GM19099 (cell line): ENCODE results near the gene HOXB2.

Experiments used
- POLR2A ChIP-seq: IDR thresholded peaks from 3 replicates; pipeline ENCODE4 v1.6.1; 2011; ENCODE audit warnings: low read depth; ENCODE audit not compliant: insufficient read length; ENCODE audit errors: extremely low read depth

The HOXB2 gene

DNA sequence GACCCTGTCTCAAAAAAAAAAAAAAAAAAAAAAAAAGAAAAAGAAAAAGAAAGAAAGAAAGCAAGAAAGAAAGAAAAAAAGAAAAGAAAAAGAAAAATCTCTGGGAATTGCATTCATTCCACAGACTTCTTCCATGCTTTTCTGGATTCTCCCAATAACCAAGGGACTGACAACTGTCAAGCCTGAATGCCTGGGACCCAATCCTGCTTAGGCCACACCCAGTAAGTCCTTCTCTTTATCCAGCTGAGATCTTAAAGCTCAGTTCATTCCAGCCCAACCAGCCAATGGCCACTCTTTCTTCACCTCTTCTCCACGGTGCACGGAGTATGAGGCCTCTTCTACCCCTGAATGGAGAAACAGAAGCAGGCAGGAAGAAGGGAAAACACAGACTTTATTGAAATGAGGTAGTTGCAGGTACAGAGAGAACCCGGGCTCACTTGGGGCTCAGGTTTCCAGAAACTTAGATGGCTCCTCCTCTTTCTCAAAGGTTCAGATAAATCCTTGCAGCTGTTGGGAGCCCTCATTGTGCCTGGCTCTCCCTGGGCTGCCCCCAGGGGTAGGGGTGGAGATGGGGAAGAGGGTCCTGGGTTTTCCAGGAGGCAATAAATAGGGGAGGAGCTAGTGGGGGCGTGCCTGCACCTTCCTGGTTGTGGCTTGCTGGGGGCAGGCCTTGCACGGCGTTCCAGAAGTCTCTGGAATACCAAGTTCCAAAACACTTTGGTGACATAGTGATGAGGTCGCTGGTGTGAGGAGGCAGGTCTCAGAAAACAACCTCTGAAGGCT lies 16.6 kb downstream of the HOXB2 start:
- no peak for TF ChIP-seq POLR2A

DNA sequence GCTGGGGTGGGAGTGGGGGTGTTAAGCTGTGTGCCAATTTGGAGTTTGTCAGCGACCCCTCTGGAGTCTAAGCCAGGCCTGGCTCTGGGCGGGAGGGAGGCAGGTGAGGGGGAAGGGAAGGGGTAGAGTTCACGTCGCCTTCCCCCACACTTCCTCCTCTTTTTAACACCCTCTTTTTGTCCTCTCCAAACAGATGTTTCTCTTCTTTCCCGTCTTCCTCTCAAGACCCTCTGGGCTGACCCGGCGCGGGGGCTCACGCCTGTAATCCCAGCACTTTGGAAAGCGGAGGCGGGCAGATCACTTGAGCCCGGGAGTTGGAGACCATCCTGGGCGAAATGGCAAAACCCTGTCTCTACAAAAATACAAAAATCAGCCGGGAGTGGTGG lies 17.4 kb downstream of the HOXB2 start:
- no peak for TF ChIP-seq POLR2A

DNA sequence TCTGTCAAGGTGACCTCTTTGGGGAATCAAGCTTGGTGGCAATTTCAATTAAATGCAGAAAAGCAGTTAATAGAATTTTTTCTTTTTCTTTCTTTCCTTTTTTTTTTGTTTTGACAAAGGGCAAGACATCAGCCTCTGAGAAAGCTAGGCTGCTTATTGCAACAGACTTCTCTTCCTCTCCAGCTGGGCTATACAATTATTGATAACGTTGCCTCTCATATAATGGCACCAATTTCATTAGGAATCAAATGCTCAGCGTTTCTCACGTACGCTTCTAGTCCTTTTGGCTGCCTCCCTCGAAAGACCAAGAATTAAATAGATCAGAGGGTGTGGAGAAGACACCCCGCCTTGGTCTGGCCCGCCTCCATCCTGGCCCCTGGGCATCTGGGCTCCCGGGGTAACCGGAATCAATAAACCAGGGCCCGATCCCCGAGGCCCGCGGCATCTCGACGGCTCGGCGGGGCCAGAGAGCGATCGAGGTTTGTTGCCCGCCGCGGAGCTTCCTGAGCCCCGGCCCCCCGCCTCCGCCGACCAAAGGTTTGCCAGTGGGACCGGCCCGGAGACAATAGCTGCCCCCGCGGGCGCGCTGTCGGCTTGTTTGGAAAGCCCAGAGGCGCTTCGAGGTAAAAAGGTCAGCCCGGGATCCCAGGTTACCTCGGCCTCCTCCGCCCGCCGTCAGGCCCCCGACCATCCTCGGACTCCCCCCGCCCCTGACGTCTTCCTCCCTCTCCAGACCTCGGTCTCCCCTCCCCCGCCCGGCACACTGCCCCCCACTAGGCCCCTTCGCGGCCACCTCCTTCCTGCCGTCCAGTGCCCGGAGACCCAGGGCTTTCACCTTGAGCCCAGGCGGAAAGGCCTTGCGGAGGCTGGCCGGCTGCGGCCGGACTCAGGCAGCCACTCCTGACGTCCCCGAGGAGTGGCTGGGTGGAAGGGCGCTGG lies 18.0 kb downstream of the HOXB2 start:
- no peak for TF ChIP-seq POLR2A

DNA sequence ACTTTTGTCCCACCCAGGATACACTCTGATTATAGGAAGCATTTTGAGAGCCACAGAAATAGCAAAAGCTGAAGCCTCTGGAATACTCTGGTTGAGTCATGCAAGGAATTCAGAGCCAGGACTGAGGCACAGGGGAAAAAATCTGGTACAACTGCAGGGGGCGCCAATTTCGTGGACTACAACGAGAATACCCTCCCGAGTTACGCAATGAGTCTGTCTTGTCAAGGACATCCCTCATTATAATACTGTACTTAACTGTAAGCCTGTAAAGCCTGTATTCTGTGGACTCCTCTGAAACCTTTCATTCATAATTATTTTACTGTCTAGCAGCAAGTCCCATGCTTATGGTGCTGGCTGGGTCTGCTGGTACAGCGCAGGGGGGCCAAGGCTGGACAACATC lies 21.9 kb downstream of the HOXB2 start:
- no peak for TF ChIP-seq POLR2A

DNA sequence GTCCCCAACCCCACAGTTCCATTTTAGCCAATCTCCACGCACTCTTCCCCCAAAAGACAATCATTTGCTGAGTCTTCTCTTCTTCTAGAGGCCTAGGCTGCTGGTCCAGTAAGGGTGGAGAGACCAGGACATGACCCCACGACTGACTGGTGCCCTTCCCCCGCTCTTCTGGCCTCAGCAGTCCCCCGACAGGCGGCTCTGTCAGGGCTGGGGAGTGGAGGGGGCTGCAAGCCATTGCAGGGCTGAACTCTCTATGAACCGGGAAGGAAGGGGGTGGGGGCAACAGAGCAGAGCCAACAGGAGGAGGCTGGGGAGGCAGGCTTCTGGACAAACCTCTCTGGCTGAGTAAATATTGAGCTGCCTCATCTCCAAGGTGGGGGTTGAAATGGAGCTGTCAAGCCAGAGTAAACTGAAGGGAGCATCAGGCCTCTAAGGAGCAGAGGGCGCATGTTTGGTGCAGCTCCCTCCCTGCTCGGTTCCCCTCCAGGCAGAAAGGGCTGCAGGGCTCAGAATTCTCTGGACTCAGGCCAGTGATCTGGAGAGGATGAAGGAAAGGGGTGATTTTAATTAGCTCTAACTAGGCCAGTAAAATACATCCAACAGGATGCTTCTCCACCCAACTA lies 22.8 kb downstream of the HOXB2 start:
- no peak for TF ChIP-seq POLR2A

DNA sequence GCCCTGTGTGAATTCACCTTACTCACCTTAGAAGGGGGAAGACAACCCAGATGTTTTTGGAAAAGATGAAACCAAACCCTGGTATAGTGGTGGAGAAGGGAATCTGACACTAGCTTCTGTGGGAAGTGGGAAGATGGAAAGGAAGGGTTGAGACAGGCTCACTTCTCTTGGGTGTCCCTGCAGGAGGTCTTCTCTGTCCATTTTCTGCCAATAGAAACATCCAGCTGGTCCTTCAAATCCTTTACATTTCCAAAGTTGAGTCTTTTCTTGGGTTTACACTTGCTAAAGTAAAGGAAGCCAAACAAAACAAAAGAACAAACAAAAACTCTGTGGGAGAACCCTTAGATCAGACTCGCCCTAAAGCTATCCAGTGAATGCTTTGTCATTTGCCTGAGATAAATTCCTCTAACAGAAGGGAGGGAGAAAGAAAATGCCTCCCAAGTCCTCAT lies 24.3 kb downstream of the HOXB2 start:
- no peak for TF ChIP-seq POLR2A

DNA sequence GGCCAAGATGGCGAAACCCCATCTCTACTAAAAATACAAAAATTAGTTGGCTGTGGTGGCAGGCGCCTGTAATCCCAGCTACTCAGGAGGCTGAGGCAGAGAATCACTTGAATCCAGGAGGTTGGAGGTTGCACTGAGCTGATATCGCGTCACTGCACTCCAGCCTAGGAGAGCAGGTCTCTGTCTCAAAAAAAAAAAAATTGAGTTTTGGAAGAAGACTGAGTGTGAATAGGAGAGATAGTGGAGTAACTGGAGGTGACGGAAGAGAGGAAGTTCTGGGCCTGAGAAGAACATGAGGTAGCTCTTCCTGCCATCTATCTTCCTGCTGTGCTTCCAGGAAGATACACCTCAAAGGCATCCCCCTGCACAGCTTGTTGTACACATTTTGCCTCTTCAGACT lies 25.5 kb downstream of the HOXB2 start:
- no peak for TF ChIP-seq POLR2A

DNA sequence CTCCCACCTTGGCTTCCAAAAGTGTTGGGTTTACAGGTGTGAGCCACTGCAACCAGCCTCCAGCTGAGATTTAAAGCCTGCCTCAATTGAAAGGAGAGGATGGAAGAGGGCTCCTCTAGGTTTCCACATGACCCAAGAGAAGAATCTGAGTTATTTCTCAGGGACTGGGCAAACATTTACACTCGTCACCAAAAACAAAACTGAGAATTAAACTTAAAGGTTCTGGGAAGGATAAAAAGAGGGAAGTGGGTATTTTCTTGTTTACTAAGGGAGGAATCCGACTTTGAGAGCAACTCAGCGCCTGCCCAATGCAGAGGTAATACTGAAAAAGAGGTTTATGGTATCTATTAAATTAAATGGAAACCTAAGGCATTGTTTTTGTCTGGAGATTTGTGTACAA lies 27.4 kb downstream of the HOXB2 start:
- TF ChIP-seq POLR2A, result no peak

DNA sequence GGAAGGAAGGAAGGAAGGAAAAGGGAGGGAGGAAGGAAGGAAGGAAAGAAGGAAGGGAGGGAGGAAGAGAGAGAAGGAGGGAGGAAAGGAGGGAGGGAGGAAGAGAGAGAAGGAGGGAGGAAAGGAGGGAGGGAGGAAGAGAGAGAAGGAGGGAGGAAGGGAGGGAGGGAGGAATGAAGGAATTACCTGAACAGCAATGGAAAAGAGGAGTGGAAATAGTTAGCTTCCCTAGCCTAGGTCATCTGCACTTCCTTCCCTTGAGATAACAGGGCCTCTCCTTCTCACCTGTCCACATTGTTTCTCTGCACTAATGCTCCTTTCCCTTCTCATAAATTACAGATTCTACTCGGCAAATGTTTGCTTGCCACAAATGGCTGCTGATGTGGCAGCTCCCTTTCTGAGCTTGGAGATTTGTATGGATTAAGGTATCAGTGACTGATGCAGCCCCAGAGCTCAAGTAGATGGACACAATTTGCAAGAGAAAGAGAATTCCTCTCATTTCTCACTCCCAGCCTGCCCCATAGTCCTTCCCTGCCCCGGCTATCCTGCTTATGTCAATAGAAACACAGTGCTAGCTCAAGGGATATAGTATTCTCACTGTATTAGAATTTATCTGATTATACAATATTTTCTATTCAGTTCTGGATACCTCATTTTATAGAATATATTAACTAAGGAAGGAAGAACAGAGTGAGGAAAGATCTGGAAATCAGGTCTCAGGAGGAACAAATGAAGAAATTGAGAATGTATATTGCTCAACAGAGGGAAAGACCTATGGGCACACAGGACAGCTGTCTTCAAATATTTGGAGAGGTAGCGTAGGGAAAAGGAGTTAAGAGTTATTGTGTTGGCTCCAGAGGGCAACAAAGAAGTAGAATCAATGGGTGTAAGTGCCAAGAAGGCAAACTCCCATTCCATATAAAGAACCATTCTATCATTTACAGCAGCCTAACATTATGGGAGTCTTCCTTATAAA lies 28.7 kb downstream of the HOXB2 start:
- TF ChIP-seq POLR2A, result no peak

DNA sequence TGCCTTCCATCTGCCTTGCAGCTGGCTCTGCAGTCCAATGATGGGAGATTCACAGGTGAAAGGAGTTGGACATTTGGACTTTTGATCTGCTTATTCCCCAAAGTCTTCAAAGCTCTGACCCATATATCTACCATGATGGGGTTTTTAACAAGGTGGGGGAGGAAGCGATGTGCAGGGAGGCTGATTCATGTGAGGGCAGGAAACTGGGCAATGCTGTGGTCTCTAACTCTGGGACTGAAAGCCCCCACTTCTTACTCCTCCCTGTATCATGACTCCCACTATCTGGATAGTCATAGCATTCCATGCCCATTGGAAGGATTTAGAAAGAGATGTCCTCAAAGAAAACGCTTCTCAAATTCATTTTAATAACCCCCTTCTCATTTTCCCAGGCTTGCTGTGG lies 30.4 kb downstream of the HOXB2 start:
- TF ChIP-seq POLR2A, result no peak

DNA sequence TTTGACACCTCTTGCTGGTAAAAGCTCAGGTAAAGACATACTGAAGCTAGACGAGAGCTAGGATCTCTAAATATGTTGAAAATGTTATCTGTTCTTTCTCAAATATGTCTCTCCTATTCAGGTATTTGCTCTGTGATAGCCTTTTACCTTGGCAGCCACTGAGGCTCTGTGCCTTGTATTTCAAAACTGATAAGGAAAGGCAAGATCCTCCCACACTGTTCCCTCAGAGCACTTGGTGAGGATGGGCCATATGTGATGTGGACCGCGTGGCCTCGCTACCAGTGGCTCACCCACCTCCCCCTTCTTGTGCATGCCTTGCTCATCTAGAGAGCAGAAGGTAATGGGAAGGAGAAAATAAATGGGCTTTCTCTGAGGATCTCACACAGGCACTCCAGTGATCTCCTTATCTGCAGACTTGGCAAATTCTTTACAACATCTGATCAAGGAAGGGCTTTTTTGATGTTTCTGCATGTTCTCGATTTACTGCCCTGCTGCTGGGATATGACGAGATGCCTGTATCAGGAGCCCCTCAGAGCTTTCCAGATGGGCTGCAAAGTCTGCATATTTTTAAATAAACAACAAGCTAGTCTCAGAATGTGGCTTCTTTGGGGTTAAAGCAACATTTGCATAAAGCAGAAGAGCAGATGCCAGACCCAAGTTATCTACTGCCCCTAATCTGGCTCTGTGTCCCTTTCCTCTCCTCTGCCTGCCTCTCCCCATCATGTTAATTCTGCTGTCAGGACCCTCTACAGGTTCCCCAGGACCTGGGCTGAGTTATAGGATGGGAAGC lies 31.0 kb downstream of the HOXB2 start:
- TF ChIP-seq POLR2A, result no peak

DNA sequence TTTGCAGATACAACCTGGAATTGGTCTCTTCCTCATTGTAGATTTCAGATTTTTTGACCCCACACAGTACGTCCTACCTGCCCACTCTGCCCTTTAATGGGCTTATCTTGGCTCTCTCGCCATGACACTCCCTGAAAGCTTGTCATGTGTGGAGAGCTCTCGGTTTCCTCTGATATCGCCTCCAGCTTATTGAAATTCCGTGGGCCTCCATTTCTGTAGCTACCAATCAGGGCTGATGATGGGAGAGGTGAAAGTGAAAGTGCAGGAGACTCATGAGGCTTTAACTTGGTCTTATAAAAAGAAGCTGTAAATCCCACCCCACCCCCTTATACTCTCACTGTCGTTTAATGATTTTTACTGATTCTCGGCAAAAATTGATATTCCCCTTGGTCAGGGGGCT lies 31.8 kb downstream of the HOXB2 start:
- no peak for TF ChIP-seq POLR2A

DNA sequence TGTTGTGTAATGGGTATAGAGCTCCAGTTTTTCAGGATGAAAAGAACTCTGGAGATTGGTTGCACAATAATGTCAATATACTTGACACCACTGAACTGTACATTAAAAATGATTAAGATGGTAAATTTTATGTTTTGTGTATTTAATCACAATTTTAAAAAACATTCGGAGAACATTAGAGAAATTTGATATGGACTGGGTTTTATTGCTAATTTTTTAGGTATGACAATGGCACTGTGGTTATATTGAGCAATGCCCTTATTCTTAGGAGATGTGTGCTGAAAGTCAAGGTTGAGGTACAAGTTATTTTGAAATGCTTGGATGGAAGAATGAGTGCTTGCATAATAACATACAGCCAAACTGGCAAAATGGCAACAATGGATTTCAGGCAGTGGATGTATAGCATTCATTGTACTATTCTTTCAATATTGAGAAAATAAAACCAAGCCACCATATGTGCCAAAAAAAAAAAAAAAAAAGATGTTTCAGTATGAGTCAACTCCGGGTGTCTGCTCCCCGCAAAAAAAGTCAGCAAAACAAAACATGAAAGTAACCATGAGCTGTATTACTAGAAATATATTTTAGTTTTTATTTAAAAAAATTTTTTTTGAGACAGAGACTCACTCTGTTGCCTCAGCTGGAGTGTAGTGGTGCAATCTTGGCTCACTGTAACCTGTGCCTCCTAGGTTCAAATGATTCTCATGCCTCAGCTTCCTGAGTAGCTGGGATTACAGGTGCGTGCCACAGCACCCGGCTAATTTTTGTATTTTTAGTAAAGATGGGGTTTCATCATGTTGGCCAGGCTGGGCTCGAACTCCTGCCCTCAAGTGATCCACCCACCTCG lies 33.9 kb downstream of the HOXB2 start:
- no peak for TF ChIP-seq POLR2A

DNA sequence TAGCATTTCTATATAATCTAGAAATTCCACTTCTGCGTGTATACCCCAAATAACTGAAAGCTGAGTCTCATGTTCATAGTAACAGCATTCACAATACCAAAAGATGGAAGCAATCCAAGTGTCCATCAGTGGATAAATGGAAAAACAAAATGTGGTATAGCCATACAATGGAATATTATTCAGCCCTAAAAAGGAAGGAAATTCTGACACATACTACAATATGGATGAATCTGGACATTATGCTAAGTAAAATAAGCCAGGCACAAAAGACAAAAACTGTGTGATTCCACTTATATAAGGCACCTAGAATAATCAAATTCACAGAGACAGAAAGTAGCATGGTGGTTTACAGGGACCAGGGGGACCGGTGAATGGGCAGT lies 34.5 kb downstream of the HOXB2 start:
- TF ChIP-seq POLR2A, result no peak
